ENCODE measurements around the gene DGAT2.
"Not testable (repeated sequence)": the region's sequence is repeated elsewhere in the genome, so short reads cannot be mapped to it uniquely, and the experiment has no call there.

DGAT2 gene

DNA sequence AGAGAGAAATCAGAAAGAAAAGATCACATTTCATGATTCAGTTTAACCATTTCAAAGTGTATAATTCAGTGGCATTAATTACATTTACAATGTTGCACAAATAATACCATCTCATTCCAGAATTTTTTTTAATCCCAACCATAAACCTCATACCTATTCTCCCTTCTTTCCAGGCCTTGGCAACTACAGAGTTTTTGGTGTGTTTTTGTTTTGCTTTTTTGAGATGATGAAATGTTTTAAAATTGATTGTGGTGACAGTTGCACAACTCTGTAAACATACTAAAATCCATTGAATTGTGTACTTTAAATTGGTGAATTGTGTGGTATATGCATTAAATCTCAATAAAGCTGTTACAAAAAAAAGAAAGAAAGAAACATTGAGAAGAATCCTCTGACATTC is 13.6 kb upstream of the DGAT2 start:
- not testable (repeated sequence) for DNase-seq (ENCODE audit: low read depth in 2 of 2)

DNA sequence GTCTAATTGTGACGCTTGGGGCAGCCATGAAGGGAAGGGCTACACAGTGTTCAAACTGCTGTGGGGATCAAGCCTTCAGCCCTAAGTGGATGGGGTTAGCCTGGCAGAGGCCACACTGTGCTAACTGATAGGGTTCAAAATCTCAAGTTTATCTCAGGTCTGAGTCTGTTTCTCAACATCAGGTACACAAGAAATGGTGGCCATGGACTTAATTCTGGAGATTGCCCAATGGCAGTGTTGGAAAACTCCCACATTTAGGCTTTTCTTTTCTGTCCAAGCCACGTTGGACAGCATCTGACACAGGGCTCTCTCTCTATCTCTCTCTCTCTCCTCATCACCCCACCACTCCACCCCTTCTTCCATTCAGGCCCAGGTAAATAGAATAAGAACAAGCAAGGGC is 10.9 kb upstream of the DGAT2 start:
- no peak for DNase-seq (ENCODE audit: low read depth in 2 of 2)

- DNase-seq (ENCODE audit: low read depth in 2 of 2), result no peak
Measured at GRCh38 chr11:75759832-75760231, 8.7 kb upstream of the DGAT2 start.

DNA sequence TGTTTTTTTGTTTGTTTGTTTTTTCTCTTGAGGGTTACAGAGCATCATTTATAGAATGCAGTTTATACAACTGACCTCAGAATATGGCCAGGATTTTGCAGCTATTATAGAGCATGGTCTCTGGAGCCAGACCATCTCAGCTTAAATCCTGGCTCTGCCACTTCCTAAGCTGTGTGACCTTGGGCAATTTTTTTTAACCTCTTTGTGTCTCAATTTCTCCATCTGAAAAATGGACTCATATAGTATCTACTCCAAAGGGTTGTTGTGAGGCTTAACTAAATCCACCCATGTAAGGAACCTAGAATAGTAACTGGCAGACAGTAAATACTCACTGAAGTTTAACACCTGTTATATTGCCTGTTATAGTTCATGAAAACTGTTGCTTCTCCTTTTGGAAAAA is 8.3 kb upstream of the DGAT2 start:
- DNase-seq (ENCODE audit: low read depth in 2 of 2), result no peak

DNA sequence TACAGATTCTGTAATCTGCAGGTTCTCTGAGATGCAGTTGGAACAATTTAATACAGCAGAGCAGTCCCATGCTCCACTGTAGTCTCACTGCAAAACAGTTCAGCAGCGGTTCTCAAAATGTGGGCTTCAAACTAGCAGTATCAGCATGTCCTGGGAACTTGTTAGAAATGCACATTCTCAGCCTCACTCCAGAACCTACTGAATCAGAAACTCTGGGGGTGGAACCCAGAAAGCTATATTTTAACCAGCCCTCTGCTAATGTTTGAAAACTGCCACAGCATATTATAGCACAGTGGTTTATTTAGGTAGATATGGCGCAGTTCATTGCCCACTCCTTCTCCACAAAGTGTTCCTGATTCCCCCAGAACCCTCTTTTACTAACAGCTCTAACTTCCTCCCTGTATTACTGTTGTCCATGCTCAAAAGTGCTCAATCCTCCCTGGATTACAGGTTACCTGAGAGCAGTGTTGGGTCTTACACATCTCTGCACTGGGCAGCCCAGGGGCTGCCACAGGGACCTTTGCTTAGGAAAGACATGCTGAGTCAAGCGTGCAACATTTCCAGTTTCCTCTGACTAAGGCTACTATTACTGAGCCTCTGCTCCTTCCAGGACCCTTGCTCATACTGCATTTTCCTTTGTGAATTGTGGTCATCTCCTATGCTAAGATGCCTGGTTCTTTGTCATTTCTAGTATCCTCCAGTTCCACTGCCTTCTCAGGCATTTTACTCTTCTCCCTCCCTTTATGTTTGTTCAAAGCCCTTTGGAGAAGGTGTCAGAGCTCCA is 7.7 kb upstream of the DGAT2 start:
- DNase-seq (ENCODE audit: low read depth in 2 of 2), result no peak

- DNase-seq (ENCODE audit: low read depth in 2 of 2), result no peak
Measured at GRCh38 chr11:75762158-75762557, 6.4 kb upstream of the DGAT2 start.

- DNase-seq (ENCODE audit: low read depth in 2 of 2), result no peak
Measured at GRCh38 chr11:75762885-75763284, 5.7 kb upstream of the DGAT2 start.

DNA sequence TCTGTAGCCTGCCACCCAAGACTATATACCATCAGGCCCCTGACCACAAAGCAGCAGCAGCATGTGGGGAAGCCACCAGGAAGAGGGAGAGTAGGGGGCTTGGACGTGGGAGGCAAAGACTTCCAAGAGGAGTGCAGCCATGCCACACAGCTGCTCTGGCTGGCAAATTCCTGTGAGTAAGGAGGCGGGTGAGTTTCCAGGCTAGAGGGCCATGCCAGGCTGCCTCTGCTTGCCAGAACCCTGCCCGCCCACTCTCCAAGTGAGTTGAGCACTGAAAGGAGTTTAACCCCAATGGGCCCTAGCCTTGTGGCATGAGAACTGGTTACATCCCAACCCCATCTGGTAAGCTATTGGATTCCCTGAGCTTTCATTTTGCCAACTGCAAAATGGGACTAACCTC is 4.7 kb upstream of the DGAT2 start:
- no peak for DNase-seq (ENCODE audit: low read depth in 2 of 2)

GRCh38 chr11:75765116-75765515 is 3.5 kb upstream of the DGAT2 start:
- no peak for DNase-seq (ENCODE audit: low read depth in 2 of 2)

DNA sequence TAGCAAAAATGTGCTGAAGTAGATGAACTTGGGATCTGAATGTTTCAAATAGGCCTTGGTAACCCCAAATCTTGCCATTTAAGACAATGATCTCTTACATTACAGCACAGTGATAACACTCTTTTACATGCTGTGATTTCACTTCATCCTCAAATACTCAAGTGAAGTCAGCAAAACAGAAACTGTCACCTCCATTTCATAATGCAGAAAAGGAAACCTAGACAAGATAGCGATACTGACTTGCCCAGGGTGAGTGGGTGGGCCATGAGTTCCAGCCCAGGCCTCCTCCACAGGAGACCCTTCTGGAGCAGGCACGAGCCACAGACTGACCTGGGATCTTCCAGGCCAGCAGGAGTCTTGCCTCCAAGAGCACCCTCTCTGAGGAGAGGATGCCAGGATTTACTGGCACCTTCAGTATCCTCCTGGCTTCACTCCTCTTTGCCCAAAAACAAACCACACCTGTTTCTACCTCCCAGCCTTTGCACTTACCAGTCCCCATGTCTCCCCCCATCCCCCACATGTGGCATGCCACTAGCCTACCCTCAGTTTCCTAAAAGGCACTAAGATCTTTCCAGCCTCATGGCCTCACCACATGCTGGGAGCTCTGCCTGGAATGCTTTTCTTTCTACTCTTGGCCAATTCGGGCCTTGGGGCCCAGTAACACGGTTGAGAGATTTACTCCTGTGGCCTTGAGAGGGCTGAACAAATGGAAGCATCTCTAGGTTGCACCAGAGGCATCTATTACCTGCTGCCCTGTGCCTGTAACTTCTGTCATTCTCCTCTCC is 1.9 kb upstream of the DGAT2 start:
- DNase-seq (ENCODE audit: low read depth in 2 of 2), result no peak

DNA sequence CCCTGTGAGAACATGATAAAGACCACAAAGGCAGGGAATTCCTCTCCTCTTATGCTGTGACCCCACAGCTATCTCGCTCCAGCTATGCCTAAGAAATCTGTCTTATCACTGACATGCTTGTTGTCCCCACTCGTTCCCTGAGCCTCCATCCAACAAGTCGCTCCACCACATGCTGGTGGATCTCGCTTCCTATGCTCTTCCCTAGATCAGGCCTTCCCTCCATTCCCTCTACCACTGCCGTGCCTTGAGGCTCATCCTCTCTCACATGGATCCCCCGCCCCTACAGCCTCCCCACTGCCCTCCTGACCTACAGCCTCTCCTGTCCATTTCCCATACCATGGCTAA is 1.4 kb upstream of the DGAT2 start:
- DNase-seq (ENCODE audit: low read depth in 2 of 2), result no peak

- DNase-seq (ENCODE audit: low read depth in 2 of 2), result no peak
Measured at GRCh38 chr11:75767793-75768111, 826 bp upstream of the DGAT2 start.

DNA sequence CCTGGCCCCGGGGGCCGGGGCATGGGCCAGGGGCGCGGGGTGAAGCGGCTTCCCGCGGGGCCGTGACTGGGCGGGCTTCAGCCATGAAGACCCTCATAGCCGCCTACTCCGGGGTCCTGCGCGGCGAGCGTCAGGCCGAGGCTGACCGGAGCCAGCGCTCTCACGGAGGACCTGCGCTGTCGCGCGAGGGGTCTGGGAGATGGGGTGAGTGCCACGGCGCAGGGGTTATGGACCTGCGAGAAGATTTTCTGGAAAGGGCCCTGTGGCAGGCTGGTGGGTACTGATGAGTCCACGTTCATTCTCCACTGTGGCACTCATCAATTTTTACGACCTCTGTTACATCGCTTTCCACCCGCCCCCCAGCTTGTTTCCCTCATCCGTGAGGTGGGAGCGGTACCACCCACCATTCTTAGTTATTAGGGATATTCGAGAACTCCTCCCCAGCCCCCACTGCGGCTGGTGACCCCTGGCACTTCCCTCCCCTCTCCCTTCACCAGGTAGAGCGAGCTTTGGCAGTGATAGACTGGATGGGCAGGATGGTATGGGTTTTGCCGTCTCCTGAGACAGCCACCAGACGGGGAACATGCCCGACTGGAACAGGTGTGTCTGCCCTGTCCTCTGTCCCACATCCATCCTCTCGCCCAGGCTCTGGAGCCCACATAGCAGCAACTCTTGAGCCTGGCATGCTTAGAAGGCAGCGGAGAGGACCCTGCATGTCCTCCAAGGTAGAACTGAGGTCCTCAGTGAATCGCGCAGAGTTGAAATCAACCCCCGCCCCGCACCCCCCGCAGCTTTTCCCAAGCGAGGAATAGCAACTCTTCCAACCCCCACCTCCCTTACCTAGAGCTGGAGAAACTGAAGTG is 562 bp downstream of the DGAT2 start:
- no peak for DNase-seq (ENCODE audit: low read depth in 2 of 2)

GRCh38 chr11:75770102-75770501 is 1.5 kb downstream of the DGAT2 start:
- no peak for DNase-seq (ENCODE audit: low read depth in 2 of 2)

- DNase-seq (ENCODE audit: low read depth in 2 of 2), result no peak
Measured at GRCh38 chr11:75771646-75772410, 3.2 kb downstream of the DGAT2 start.

GRCh38 chr11:75773595-75774353 is 5.2 kb downstream of the DGAT2 start:
- no peak for DNase-seq (ENCODE audit: low read depth in 2 of 2)

DNA sequence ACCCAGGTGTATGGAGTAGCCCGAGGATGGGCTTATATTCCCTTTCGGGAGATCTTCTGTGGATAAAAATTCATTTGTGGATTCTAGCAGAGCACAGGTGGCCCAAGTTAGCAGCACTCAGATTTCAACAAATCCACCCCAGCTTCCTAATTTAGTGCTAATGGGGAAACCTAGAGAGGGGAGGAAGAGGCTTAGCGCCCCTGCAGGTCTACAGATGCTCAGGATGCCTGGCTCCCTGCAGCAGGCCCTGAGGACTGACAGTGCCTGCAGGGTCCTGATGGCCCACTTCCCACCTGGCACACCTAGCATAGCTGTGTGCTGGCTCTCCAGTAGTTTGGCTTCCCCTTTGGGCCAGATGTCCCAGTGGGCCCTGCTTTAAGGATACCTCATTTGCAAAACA is 6.5 kb downstream of the DGAT2 start:
- DNase-seq (ENCODE audit: low read depth in 2 of 2), result no peak

GRCh38 chr11:75776546-75776945 is 8.0 kb downstream of the DGAT2 start:
- DNase-seq (ENCODE audit: low read depth in 2 of 2), result no peak

DNA sequence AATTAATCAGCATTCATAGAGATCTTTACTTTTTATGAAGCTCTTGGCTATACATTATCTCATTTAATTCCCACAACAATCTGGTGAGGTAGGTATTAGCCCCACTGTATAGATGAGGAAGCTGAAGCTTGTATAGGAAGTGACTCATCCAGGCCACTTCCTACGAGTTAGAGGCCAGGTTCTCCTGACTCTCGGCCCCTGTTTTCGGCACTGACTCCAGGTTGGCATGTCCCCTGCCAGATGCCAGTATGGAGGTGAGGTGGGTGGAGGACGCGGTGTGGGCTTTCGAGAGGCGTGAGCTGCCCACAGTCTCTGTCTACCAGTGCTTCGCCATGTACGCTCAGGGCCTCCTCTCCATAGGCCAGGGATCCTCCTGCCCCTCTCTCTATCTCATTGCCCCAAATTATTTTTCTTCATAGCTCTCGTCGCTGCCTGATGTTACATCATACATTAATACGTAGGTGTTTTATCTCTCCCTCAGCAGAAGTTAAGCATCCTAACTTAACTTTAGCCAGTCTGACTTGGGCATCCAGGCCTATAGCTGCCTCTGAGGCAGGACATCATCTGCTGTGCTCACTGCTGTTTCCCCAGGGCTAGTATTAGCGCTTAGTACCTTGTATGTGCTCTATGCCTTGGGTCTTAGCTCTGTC is 9.0 kb downstream of the DGAT2 start:
- DNase-seq (ENCODE audit: low read depth in 2 of 2), result no peak

- DNase-seq (ENCODE audit: low read depth in 2 of 2), result no peak
Measured at GRCh38 chr11:75778962-75779361, 10.4 kb downstream of the DGAT2 start.

DNA sequence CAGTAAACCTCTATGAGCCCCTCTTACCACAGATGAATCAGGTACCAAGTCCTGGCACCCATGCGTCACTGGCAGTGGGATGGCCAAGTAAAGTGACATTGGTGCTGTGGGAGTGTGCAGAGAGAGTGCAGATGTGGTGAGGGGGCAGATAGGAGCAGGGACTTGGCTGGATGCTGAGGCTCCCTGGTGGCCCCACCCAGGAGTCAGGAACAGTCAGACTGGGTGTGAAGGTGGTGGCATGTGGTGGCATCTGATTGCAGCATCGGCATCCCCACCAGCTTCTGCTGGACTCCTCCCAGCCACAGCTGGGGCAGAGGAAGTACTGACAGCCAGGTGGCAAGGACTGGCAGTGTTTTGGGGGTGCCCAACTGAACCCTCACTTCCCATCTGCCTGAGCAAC is 11.4 kb downstream of the DGAT2 start:
- DNase-seq (ENCODE audit: low read depth in 2 of 2), result no peak

Data from stimulated activated CD4-positive, alpha-beta T cell treated with anti-CD3 and anti-CD28 coated beads, Interleukin-4, amount 100 ng/mL, for 48 hours (primary cell).